ENCODE results near the gene PRTN3. TPM values are rescaled to one million over a fixed set of nuclear protein-coding genes. Genes with fewer than 3 reads are reported as not detected.

PRTN3 gene
- total RNA-seq, 4 donors from 2014 or later, result not detected

DNA sequence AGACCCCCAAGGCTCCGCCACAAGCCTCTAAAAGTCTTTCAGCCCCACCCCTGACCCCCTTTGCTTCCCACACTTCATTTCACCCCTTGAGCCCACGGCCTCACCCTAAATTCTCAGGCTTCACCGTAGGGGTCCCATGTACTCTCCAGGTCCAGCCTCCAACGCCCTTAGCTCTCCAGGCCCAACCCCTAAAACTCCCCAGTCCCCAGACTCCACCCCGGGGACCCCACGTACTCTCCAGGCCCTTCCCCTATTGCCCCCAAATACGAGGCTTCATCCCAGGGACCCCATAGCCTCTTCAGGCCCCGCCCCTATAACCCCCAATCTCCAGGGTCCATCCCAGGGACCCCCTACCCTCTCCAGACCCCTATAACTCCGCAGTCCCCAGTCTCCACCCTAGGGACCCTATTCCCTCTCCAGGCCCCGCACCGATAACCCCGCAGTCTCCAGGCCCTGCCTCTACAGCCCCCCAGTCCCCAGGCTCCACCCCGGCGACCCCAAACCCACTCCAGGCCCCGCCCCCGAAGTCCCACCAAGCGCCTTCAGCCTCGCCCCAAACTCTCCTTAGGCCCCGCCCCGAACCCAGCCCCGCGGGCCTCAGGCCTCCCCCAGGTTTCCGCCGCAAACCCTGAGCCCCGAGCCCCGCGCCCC lies 51.6 kb downstream of the PRTN3 start:
- no peak for DNase-seq (ENCODE audit: low spot score in 2 of 2)
- TF ChIP-seq, protein P1, sequence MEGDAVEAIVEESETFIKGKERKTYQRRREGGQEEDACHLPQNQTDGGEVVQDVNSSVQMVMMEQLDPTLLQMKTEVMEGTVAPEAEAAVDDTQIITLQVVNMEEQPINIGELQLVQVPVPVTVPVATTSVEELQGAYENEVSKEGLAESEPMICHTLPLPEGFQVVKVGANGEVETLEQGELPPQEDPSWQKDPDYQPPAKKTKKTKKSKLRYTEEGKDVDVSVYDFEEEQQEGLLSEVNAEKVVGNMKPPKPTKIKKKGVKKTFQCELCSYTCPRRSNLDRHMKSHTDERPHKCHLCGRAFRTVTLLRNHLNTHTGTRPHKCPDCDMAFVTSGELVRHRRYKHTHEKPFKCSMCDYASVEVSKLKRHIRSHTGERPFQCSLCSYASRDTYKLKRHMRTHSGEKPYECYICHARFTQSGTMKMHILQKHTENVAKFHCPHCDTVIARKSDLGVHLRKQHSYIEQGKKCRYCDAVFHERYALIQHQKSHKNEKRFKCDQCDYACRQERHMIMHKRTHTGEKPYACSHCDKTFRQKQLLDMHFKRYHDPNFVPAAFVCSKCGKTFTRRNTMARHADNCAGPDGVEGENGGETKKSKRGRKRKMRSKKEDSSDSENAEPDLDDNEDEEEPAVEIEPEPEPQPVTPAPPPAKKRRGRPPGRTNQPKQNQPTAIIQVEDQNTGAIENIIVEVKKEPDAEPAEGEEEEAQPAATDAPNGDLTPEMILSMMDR (IDR thresholded peaks at IDR 0.05), result no peak
- no peak for TF ChIP-seq POLR2A (IDR thresholded peaks at IDR 0.05)
- no peak for TF ChIP-seq EP300 (IDR thresholded peaks at IDR 0.05)
- WGBS, 2 donors, result 5% methylated on average over 18 to 23 of the region's 27 CpGs

DNA sequence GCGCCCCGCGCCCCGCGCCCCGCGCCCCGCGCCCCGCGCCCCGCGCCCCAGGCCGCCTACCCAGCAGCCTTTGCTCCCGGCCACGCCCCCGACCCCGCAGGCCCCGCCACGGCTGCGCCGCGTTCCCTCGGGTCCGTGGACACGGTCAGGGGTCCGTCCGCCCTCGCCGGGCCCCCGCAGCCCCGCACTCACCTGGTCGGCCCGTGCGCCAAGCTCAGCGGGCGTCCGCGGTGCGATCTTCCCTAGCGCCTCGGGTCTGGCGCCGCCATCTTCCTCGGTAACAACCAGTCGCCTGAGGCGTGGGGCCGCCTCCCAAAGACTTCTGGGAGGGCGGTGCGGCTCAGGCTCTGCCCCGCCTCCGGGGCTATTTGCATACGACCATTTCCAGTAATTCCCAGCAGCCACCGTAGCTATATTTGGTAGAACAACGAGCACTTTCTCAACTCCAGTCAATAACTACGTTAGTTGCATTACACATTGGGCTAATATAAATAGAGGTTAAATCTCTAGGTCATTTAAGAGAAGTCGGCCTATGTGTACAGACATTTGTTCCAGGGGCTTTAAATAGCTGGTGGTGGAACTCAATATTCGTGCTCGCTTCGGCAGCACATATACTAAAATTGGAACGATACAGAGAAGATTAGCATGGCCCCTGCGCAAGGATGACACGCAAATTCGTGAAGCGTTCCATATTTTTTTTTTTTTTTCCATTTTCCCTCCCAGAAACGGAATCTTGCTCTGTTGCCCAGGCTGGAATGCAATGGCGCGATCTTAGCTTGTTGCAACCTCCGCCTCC lies 52.3 kb downstream of the PRTN3 start, which contains the start of the genes MED16 and RNU6-9:
MED16 (minus strand) TSS at position 294 of the 796 bp plus-strand sequence. CDS start 2,056 bp downstream, outside the sequence.
RNU6-9 (plus strand) TSS at position 591 of the 796 bp plus-strand sequence.
- 1% methylated on average over 37 to 58 of the region's 69 CpGs for WGBS, 2 donors
- TF ChIP-seq, protein P1 (IDR thresholded peaks at IDR 0.05), result peak in 2 of 5 experiments; percentile 23 to 39
- peak; percentile 81 to 89 for TF ChIP-seq EP300 (IDR thresholded peaks at IDR 0.05)
- TF ChIP-seq POLR2A (IDR thresholded peaks at IDR 0.05), result peak in 1 of 2 donors; percentile 72
- no peaks in the 10 kb centered on the region for H3K27me3 ChIP-seq

More for the DNA sequence above, 51.6 kb downstream of the PRTN3 start:
- Histone ChIP-seq H3K27ac (peak overlapping the region; percentile 88 to 96 (median 92)), H3K9me3 (no peaks in the 10 kb centered on the region), H3K4me1 (peaks cover 0 to 15% (median 3%) of the 10 kb centered on the region in 4 donors), H3K4me3 (peak overlapping the region; percentile 65 to 92 (median 83)), H3K36me3 (peaks cover 0 to 43% (median 0%) of the 10 kb centered on the region in 3 donors), H3K27me3 (no peaks in the 10 kb centered on the region)

DNA sequence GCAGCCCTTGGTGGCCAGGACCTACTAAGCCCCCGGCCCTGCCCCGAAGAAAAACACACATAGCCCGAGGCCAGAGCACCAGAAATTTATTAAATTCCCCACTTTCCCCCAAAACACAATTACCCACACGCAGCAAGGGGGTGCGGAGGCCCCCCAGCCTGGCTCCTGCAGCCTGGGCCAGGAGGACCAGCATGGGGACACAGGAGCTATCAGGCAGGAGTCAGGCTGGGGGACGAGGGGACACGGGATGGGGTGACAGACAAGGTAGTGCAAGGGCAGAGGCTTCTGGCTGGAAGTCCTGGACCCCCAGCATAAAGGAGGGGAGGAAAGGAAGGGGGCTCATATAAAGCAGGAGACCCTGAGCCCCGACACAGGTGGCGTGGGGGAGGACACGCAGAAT lies 55.6 kb downstream of the PRTN3 start:
- TF ChIP-seq, protein P1 (IDR thresholded peaks at IDR 0.05), result no peak
- TF ChIP-seq EP300 (IDR thresholded peaks at IDR 0.05), result no peak
- no peak for TF ChIP-seq POLR2A (IDR thresholded peaks at IDR 0.05)
- 88 to 95% methylated on average over 10 of the region's 10 CpGs for WGBS, 2 donors
- no peak for DNase-seq (ENCODE audit: low spot score in 2 of 2)
- Histone ChIP-seq H3K36me3 (peaks cover 0 to 36% (median 0%) of the 10 kb centered on the region in 3 donors), H3K4me3 (no peak overlapping the region), H3K4me1 (peaks cover 0 to 11% (median 3%) of the 10 kb centered on the region in 4 donors), H3K27me3 (no peaks in the 10 kb centered on the region), H3K9me3 (no peaks in the 10 kb centered on the region), H3K27ac (no peak overlapping the region)

More for the DNA sequence above, 52.3 kb downstream of the PRTN3 start, which contains the start of the genes MED16 and RNU6-9:
- DNase-seq (ENCODE audit: low spot score in 2 of 2), result peak; percentile 87 to 88
- peak within 1 kb of the TSS; percentile 65 to 92 (median 83) for H3K4me3 ChIP-seq
- H3K4me1 ChIP-seq, result peaks cover 0 to 15% (median 3%) of the 10 kb centered on the region in 4 donors
- H3K27ac ChIP-seq, result peak within 1 kb of the TSS; percentile 88 to 96 (median 92)
- H3K9me3 ChIP-seq, result no peaks in the 10 kb centered on the region
- H3K36me3 ChIP-seq, result peaks cover 0 to 42% (median 0%) of the 10 kb centered on the region in 3 donors

DNA sequence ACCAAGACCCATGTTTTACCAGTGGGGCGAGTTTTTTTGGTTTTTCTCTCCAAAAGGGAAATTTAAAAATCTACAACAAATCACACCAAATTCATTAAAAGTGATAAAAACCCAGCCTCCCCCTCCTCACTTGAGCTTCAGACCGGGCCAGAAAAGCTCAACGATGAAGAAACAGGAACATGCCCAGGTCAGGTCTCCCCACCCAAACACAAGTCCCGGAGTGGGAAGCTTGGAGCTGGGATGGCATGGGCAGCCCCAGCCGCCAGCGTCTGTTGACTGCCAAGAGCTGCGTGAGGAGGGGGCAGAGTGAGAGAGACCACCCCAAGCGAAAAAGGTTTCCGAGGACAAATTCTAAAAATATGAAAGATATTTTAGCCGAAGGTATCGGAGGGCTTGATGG lies 56.2 kb downstream of the PRTN3 start:
- peaks cover 0 to 41% (median 0%) of the 10 kb centered on the region in 3 donors for H3K36me3 ChIP-seq
- no peaks in the 10 kb centered on the region for H3K9me3 ChIP-seq
- no peak overlapping the region for H3K27ac ChIP-seq
- H3K27me3 ChIP-seq, result no peaks in the 10 kb centered on the region
- 89 to 96% methylated on average over 11 of the region's 11 CpGs for WGBS, 2 donors
- no peak overlapping the region for H3K4me3 ChIP-seq
- TF ChIP-seq, protein P1 (IDR thresholded peaks at IDR 0.05), result no peak
- TF ChIP-seq EP300 (IDR thresholded peaks at IDR 0.05) (no peak), POLR2A (IDR thresholded peaks at IDR 0.05) (no peak)
- peaks cover 0 to 8% (median 2%) of the 10 kb centered on the region in 4 donors for H3K4me1 ChIP-seq
- no peak for DNase-seq (ENCODE audit: low spot score in 2 of 2)

Measured in tibial nerve (tissue), 4 donors.